Loucy (cell line): Measurements from ENCODE around the gene RALGDS.

Source experiments
- H2AFZ ChIP-seq: fragments of 200-600 bp; sonication (generic); 2 replicates; pipeline ENCODE4 v1.6.0; 2016; ENCODE audit warnings: antibody characterized with exemption, mild to moderate bottlenecking, low read length, moderate library complexity
- H3F3A ChIP-seq: fragments of 200-600 bp; 2 replicates; pipeline ENCODE4 v1.6.0; 2016; ENCODE audit warnings: antibody characterized with exemption, low read depth, mild to moderate bottlenecking
- H3K27me3 ChIP-seq: fragments of 200-600 bp; sonication (generic); 2 replicates; pipeline ENCODE4 v1.6.1; 2014; ENCODE audit warnings: low read length, mild to moderate bottlenecking; ENCODE audit not compliant: insufficient read depth, poor library complexity, severe bottlenecking
- H3K36me3 ChIP-seq: fragments of 200-600 bp; sonication (generic); 2 replicates; pipeline ENCODE4 v1.6.1; 2016; ENCODE audit warnings: low read length; ENCODE audit not compliant: insufficient read depth
- H3K4me1 ChIP-seq: fragments of 200-600 bp; sonication (generic); 2 replicates; pipeline ENCODE4 v1.5.1; 2014; ENCODE audit warnings: low read length, mild to moderate bottlenecking; ENCODE audit not compliant: insufficient read depth, poor library complexity, severe bottlenecking
- H3K4me2 ChIP-seq: fragments of 200-600 bp; sonication (generic); 2 replicates; pipeline ENCODE4 v1.6.0; 2014; ENCODE audit warnings: antibody characterized with exemption, low read length, low read depth, mild to moderate bottlenecking; ENCODE audit not compliant: poor library complexity, severe bottlenecking
- H3K4me3 ChIP-seq: fragments of 200-600 bp; sonication (generic); 2 replicates; pipeline ENCODE4 v1.5.1; 2014; ENCODE audit warnings: low read length, mild to moderate bottlenecking, mixed read lengths; ENCODE audit not compliant: poor library complexity, severe bottlenecking
- H3K79me2 ChIP-seq: fragments of 200-600 bp; sonication (generic); 2 replicates; pipeline ENCODE4 v1.6.1; 2014; ENCODE audit warnings: low read length; ENCODE audit not compliant: insufficient read depth
- H3K9ac ChIP-seq: fragments of 200-600 bp; sonication (generic); 2 replicates; pipeline ENCODE4 v1.6.0; 2014; ENCODE audit warnings: mild to moderate bottlenecking, low read depth, low read length, moderate library complexity; ENCODE audit not compliant: poor library complexity, severe bottlenecking
- H3K9me2 ChIP-seq: fragments of 200-600 bp; sonication (generic); replicated peaks from 2 replicates; pipeline ENCODE4 v1.6.1; 2016; ENCODE audit warnings: low read depth, low read length, mixed read lengths
- H3K9me3 ChIP-seq: fragments of 200-600 bp; sonication (generic); 2 replicates; pipeline ENCODE4 v1.6.1; 2014; ENCODE audit warnings: mild to moderate bottlenecking, antibody characterized with exemption, low read length, low read depth; ENCODE audit not compliant: insufficient read depth
- H4K20me1 ChIP-seq: fragments of 200-600 bp; sonication (generic); 2 replicates; pipeline ENCODE4 v1.6.0; 2014; ENCODE audit warnings: antibody characterized with exemption, low read length, mild to moderate bottlenecking; ENCODE audit not compliant: insufficient read depth, poor library complexity, severe bottlenecking
- CTCF ChIP-seq: fragments of 200-600 bp; sonication (generic); conservative IDR thresholded peaks from 2 replicates; pipeline ENCODE4 v1.5.1; 2014; ENCODE audit warnings: mild to moderate bottlenecking, antibody characterized with exemption, low read length
- EZH2phosphoT487 ChIP-seq: fragments of 200-600 bp; IDR thresholded peaks from 2 replicates; pipeline ENCODE4 v1.6.1; 2018; ENCODE audit warnings: antibody characterized with exemption, mild to moderate bottlenecking, moderate library complexity, borderline replicate concordance

Gene RALGDS

DNA sequence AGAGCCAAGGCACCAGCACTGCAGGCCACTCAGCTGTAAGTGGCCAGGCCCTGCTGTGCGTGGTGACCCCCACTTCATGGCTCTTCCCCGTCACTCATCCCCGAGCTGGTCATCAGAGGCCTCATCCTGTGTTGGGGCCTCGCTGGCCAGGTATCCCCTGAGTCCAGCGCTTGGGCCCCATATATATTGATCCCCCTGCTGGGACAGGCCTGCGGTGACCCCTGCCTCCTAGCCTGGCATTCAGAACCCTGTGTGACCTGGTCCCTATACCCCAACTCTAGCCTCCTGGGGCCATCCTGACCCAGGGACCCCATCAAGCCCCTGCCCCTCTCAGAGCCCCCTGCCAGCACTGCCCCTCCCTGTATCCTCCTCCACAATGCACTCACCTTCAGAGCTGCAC lies 30.0 kb upstream of the RALGDS start:
- no peak overlapping the region for H3K9ac ChIP-seq
- H3K27me3 ChIP-seq, result no peaks in the 10 kb centered on the region
- H4K20me1 ChIP-seq, result peaks cover 22% of the 10 kb centered on the region
- H3K9me2 ChIP-seq, result no peaks in the 10 kb centered on the region
- no peak for TF ChIP-seq CTCF
- no peak for TF ChIP-seq EZH2phosphoT487
- peaks cover 28% of the 10 kb centered on the region for H3K79me2 ChIP-seq
- H3K9me3 ChIP-seq, result no peaks in the 10 kb centered on the region
- H3K4me2 ChIP-seq, result no peak overlapping the region
- H3F3A ChIP-seq, result 0 out of 2 replicates have a peak, but pooled peaks cover 2% of the 10 kb centered on the region
- H2AFZ ChIP-seq, result no peak overlapping the region
- peaks cover 17% of the 10 kb centered on the region for H3K4me1 ChIP-seq
- H3K36me3 ChIP-seq, result no peaks in the 10 kb centered on the region; the same call in 1 of the 2 replicates
- H3K4me3 ChIP-seq, result no peak overlapping the region

DNA sequence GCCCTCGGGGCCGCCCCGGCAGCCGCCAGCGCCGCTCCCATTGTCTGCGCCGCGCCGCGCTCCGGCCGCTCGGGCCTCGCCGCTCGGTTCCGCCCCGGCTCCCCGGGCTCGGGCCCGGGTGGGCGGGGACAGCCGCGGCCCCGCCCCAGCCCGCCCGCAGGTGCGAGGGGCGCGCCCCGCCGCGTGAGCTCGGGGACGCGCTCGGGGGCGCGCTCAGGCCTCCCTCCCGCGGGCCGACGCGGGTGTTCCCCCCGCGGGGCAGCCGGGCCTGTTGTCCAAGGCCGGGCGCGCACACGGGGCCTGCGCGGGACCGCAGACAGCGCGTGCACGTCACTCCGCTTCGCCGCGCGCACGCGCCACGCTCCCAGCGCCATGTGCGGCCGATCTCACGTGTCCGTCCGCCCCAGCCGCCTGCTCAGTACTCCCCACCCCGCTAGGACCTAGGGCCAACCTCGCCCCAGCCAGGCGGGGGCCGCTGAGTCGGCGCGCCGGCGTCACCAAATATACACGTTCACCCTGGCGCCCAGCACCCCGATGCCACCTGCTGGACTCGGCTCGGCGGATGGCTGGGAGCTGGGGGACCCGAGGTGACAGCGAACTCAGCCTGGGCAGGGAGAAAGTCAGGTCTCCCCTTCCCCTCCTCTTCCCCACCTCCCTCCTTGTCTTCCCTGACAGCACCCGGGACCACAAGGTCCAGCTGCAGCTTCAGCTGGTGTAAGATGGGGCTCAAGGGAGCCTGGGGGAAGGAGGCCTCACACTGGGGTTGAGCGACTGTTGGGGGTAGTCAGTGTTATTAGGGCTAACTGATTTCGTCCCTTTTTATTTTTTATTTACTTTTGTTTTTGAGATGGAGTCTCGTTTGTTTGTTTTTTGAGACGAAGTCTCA lies 28.3 kb upstream of the RALGDS start:
- Histone ChIP-seq H3K9me3 (no peaks in the 10 kb centered on the region), H2AFZ (peak overlapping the region; percentile 95), H3K4me1 (peaks cover 33% of the 10 kb centered on the region)

More for the DNA sequence above, 28.3 kb upstream of the RALGDS start:
- Histone ChIP-seq H3K27me3 (no peaks in the 10 kb centered on the region), H3K79me2 (peaks cover 43% of the 10 kb centered on the region), H3K9ac (peak overlapping the region; percentile 75), H3K4me3 (peak overlapping the region; percentile 83), H4K20me1 (peaks cover 37% of the 10 kb centered on the region), H3F3A (0 out of 2 replicates have a peak, but pooled peaks cover 2% of the 10 kb centered on the region), H3K9me2 (no peaks in the 10 kb centered on the region), H3K4me2 (peak overlapping the region; percentile 79), H3K36me3 (no peaks in the 10 kb centered on the region; the same call in 1 of the 2 replicates)
- TF ChIP-seq EZH2phosphoT487, result no peak
- TF ChIP-seq CTCF, result peak; percentile 41
